HG02678 (cell line): ENCODE data around the gene UBE2O.

ENCODE experiments used
- ATAC-seq: cut with Tn5 transposase; IDR thresholded peaks from one replicate; pipeline ENCODE4 v1.9.1; 2021; ENCODE audit warnings: mild to moderate bottlenecking, moderate library complexity; ENCODE audit not compliant: unreplicated experiment

The UBE2O gene

DNA sequence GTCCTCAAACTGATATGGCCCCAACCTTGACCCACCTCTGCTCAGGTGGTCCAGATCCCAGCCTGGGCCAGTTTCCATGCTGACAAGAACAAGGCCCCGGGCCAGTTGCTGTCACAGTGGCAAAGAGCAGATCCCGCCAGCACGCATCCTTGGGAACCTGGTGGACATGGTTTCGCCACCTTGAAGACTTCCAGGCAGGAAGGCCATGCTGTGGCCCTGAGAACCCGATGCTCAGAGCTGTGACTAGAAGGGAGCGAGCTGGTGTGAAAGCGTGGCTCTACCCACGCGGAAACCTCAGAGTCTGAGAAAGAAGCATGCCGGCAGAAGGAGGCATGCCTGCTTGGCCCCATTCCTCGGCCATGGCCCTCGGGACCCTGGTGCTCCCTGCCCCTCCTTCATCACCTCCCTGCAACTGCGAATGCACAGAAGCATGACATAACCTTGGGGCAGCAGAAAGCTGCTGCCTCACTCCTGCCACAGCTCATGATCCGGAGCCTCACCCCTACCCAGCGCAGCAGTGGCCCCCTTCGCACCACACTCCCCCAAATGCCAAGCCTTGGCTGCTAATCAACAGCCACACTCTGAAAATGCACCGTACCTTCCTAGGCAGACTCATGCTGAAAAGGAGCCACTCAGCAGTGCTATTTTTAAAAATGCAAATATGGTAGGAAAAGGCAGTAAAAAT, 33.2 kb downstream of the UBE2O start:
- no peak for ATAC-seq

DNA sequence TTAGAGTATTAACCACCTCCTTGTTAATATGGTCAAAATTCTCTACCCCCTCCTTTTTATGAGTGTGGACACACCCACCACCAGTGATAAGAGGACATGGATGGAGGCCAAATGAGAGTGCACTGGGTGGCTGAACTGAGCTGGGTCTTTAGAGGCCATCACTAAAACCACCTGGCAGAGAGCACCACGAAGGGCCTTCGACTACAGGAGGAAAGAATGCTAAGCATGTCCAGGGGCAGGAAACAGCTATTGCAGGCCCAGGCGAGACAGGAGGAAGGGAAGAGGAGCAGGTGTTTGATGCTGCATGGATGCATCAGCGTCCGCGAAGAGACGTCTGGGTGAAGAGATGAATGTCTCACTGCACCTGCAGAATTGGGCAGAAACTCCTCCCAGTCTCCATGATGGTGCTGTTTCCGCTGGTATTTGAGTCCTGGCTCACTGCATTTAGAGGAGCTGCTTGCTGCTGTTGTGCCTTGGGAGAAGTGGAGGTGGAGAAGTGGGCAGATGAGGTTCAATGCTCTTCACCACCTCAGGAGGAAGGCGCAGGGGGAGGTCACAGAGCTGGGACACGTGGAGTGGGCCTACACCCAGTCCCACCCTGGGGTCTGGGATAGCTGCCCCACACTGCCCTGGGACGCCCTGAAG, 35.3 kb downstream of the UBE2O start:
- ATAC-seq = no peak

- ATAC-seq = no peak
These were observed 36.1 kb downstream of the UBE2O start for GRCh38 chr17:76416899-76417298.

- no peak for ATAC-seq
These were observed 36.5 kb downstream of the UBE2O start for GRCh38 chr17:76416457-76416856.

GRCh38 chr17:76415786-76416185, 37.2 kb downstream of the UBE2O start:
- ATAC-seq = no peak

DNA sequence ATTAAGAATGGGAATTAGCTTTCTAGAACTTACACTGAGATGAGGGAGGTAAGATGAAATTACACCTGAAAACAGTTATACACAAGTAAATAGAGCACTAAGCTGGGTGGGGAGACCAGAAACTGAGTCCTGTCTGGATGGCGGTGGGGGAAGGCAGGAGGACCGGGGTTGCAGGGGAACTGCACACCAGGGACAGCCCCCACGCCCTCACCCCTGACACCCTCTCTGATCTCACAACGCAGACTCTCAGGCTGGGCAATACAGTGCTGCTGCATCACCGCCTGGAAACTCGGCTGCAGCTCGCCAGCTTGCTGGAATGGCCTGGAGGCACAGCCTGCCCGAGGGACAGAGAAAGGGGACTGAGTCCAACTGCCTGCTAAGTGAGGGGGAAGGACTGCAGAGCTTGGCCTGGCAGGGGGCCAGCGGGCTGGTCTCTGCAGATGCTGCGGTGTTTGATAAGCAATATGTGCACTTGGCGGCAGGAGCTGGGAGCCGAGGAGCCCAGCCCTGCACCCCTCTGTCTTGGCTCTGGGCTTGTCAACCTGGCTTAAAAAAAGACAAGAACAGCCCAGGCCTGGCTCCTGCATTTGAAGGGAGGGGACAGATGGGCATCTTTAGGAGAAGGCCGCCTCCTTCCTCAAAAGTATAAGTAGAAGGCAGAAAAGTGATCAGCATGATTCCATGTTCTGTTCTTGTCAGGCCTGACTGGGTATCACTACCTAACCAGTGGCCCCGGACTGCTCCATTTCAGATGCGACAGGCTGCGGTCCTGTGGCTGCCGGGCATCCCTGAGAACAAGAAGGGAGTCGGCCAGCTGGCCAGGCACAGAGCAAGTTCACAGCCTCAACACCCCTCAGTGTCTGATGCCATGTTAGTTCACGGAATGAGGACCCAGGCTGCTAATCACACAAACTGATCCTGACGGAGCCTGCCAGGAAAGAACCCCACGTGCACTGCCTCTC, 38.3 kb downstream of the UBE2O start:
- ATAC-seq = no peak

- no peak for ATAC-seq
These were observed 41.7 kb downstream of the UBE2O start for GRCh38 chr17:76411247-76411646.

- ATAC-seq = no peak
These were observed 42.5 kb downstream of the UBE2O start for GRCh38 chr17:76410328-76410965.

GRCh38 chr17:76408037-76408849, 44.7 kb downstream of the UBE2O start:
- ATAC-seq = no peak

GRCh38 chr17:76407509-76407908, 45.4 kb downstream of the UBE2O start:
- ATAC-seq = no peak

- ATAC-seq = no peak
These were observed 46.8 kb downstream of the UBE2O start for GRCh38 chr17:76405967-76406647.

GRCh38 chr17:76405607-76405966, 47.4 kb downstream of the UBE2O start:
- ATAC-seq = no peak

DNA sequence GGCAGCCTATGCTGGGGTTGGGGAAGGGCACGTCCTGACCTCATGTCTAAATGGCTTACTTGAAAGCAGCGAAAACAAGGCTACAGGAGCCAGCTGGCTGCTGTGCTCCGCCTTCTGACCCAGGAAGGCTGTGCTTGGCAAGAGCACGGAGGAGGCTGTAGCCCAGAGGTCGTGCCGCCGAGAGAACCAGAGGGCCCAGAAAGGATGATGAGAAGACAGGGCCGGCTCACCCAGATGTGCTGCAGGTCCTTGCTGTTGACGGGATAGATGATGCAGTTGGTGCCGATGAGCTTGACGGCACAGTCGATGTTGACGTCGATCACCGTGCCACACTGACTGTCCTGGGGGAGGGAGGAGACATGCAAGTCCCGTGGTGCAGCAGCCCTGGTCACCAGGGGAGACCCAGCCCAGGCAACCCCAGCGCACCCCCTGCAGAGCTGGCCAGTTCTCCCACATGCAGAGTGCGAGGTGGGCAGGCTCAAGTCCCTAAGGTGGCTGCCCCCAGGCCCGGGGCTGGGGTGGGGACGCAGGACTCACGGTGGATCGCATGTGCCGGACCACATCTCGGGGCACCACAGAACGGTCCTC, 47.9 kb downstream of the UBE2O start:
- ATAC-seq = no peak

DNA sequence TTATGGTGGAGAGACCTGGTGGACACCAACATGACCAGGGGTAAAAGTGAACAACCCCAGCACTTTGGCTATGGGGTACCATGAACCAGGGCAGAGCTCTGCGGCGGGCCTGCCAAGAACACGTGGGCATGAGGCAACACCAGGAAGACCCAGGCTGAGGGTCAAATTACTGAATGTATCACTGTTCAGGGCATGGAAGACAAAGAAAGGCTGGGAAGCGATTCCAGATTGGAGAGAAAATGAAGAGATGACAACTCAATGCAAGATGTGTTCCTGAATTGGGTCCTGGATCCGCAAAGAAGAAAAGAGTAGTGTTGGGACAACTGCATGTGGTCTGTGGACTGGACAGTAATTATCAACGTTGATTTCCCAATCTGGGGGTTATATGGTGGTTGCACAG, 48.7 kb downstream of the UBE2O start:
- no peak for ATAC-seq

- no peak for ATAC-seq
These were observed 50.2 kb downstream of the UBE2O start for GRCh38 chr17:76402711-76403110.

GRCh38 chr17:76399175-76400172, 53.5 kb downstream of the UBE2O start:
- no peak for ATAC-seq

GRCh38 chr17:76398523-76399174, 54.3 kb downstream of the UBE2O start:
- no peak for ATAC-seq
